Adrenal gland (tissue), 19 donors: ENCODE data around the gene SNED1. TPM values are rescaled to one million over a fixed set of nuclear protein-coding genes. Genes with fewer than 3 reads are reported as not detected.

ENCODE experiments used
- DNase-seq, 7 donors: peaks; one replicate each; pipeline ENCODE4 v3.0.0-alpha.2; 2019 to 2020
- H3K27ac ChIP-seq, 5 donors: fragments of 200-600 bp; sonication (generic) in 4 of 5; 1 replicate in 3 of 5; 2 replicates in 2 of 5; pipeline versions ENCODE4 v1.5.1 to v1.8.0; 2016 to 2020; ENCODE audit warnings: mild to moderate bottlenecking in 1 of 5
- H3K27me3 ChIP-seq: fragments of 200-600 bp; 2 replicates; pipeline ENCODE4 v1.8.0; 2021
- H3K36me3 ChIP-seq, 2 donors: fragments of 200-600 bp; replicated peaks in 1 of 2; 1 replicate in 1 of 2; 2 replicates in 1 of 2; pipeline versions ENCODE4 v1.5.1 to v1.8.0; 2018 to 2022
- H3K4me1 ChIP-seq, 2 donors: fragments of 200-600 bp; replicated peaks in 1 of 2; 1 replicate in 1 of 2; 2 replicates in 1 of 2; pipeline versions ENCODE4 v1.5.1 to v1.8.0; 2018 to 2021
- H3K4me3 ChIP-seq, 4 donors: fragments of 200-600 bp; sonication (generic) in 3 of 4; one replicate each; pipeline ENCODE4 v1.5.1; 2016 to 2018
- H3K9me3 ChIP-seq, 3 donors: fragments of 200-600 bp; sonication (generic) in 1 of 3; replicated peaks in 1 of 3; 1 replicate in 2 of 3; 2 replicates in 1 of 3; pipeline versions ENCODE4 v1.5.1 to v1.8.0; 2016 to 2021
- POLR2A ChIP-seq, 2 donors: fragments of 450-650 bp; IDR thresholded peaks; one replicate each; pipeline ENCODE4 v1.6.1; 2017; ENCODE audit warnings: antibody characterized with exemption in 2 of 2, mild to moderate bottlenecking in 2 of 2, moderate library complexity in 1 of 2
- WGBS, 4 donors: extraction: QIAGEN DNeasy Blood & Tissue Kit in 2 of 4; methylation state at CpG; one replicate each; pipeline versions ENCODE4 v1.1.5 to v1.1.7; 2013 to 2017; 5-methylcytosine and 5-hydroxymethylcytosine counted together
- intact Hi-C, 2 donors: fragments of 100-400 bp; cut with DNase I; formaldehyde crosslinking; loops; one replicate each; pipeline versions ENCODE4 v1.14.1 to v1.15.0; 2022 to 2023
- long read RNA-seq, 10 donors: library from polyadenylated mRNA in 3 of 10; unstranded in 2 of 10; stranded (forward) in 1 of 10; transcript quantifications; one replicate each; pipeline ENCODE4 v2.0.0 and lab custom pipeline, GENCODE V29; 2021 to 2026
- polyA plus RNA-seq, 3 donors: library from polyadenylated mRNA; stranded (reverse); fragments of 200-250 nt in 2 of 3; fragments of 350-450 nt in 1 of 3; fragmentation: Illumina TruSeq in 1 of 3; extraction: RNeasy Lipid Tissue Mini Kit (QIAGEN cat#74804) in 1 of 3; gene quantifications; one replicate each; pipeline ENCODE4 v1.2.3, GENCODE V29; 2013 to 2014
- total RNA-seq, 9 donors: library from RNA; depleted of rRNA in 4 of 9; stranded (reverse); fragments of >200 nt in 4 of 9; fragments of 120-200 nt in 1 of 9; fragmentation: NEBNext Ultra II Directional in 1 of 9; extraction: Animal tissue kit (Norgen Biotek cat#: 25700) in 1 of 9; gene quantifications; one replicate each; pipeline versions ENCODE4 v1.1.0 to v1.2.4, GENCODE V29; 2013 to 2023
- TF ChIP-seq, protein P1 (sequence below), 6 experiments: fragments of 450-650 bp in 4 of 6; fragments of 200-600 bp in 2 of 6; sonication (generic) in 1 of 6; IDR thresholded peaks; 1 replicate in 5 of 6; 2 replicates in 1 of 6; pipeline versions ENCODE4 v1.5.1 to v1.8.0; 2016 to 2021; ENCODE audit warnings: antibody characterized with exemption in 6 of 6, mild to moderate bottlenecking in 2 of 6, moderate library complexity in 1 of 6
- donor health status: healthy with polysubstance abuse.
- donor health status: Bipolar disorder and iron deficiency.
- donor health status: DM: yes; HTN: yes; CAD: no.
- donor health status: DM: no; HTN: no; CAD: no.
- donor health status: DM: no; HTN: no; CAD: no.
- donor health status: DM: yes; HTN: yes; CAD: no.

The SNED1 gene
- 10 to 100 TPM in 8 of 9 donors, 1 to 10 TPM in 1; 6.3 to 59.5 (median 23.8) TPM for total RNA-seq
- 10 to 100 TPM in 2 of 3 donors, 1 to 10 TPM in 1; 3.1 to 27.5 (median 17.7) TPM for polyA plus RNA-seq
- long read RNA-seq, donor 1, partial matches to known transcripts, result 0 of 14 reads
- long read RNA-seq, donor 1, other reads (novel, unspliced or antisense), result 14 of 14 reads
- long read RNA-seq, donor 2, result 0 reads
- long read RNA-seq, donor 3, result 0 reads
- long read RNA-seq, donor 4, partial matches to known transcripts, result 2 of 10 reads
- long read RNA-seq, donor 4, other reads (novel, unspliced or antisense), result 8 of 10 reads
- long read RNA-seq, donor 5, partial matches to known transcripts, result 12 of 22 reads
- long read RNA-seq, donor 5, other reads (novel, unspliced or antisense), result 10 of 22 reads
- long read RNA-seq, donor 6, partial matches to known transcripts, result 0 of 9 reads
- long read RNA-seq, donor 6, other reads (novel, unspliced or antisense), result 9 of 9 reads
- long read RNA-seq, donor 7, result 0 reads
- long read RNA-seq, donor 8, result 0 reads
- long read RNA-seq, donor 9, result 0 reads
- long read RNA-seq, donor 10, result 0 reads

DNA sequence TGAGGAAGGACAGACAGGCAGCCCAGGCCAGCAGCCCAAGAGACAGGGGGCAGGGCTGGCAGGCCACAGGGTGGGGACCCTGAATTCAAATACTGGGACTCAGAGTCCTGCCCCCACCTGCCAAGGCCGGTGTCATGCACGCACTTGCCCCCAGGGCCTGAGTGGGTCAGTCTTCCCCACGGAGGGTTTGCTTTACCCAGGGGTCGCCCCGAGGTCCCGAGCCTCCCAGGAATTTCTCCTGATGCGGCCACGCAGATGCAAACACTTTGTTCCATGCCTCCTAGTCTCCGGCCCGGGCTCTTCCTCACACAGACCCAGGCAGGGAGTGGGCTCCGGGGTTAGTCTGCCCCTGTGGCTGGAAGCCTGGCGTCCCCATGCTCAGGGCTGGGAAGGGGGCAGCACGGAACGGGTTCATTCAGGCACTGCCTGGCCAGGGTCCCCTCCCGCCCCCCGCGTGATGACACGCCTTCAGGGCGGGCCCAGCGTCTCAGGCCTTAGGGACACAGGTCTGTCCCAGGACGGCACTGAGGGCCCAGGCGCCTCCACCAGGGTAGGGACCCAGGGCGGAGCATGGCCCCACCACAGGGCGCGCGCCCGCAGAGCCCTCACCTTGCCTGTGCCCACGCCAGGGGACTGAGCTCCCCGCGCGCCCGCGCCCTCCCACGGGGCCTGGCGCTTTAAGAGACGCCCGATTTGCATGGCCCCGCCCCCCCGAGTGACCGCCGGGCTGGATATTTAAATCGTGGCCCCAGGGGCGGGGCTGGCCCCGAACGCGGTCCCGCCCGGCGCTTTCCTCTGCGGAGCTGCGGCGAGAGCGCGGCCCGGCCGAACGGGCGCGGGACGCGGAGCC is at the start of gene SNED1:
Gene SNED1, plus strand, starts transcription at position 763 of the 850 bp plus-strand sequence. CDS start 220 bp downstream, outside the sequence.
- Histone ChIP-seq H3K4me3 (peak within 1 kb of the TSS; percentile 30 to 97 (median 49)), H3K9me3 (no peaks in the 10 kb centered on the region), H3K4me1 (peaks cover 42 to 47% of the 10 kb centered on the region in 2 donors), H3K27me3 (no peaks in the 10 kb centered on the region), H3K27ac (peak within 1 kb of the TSS in 4 of 5 donors; percentile 65 to 94 (median 86)), H3K36me3 (no peaks in the 10 kb centered on the region)
- intact Hi-C loops, result no loop called here
- DNase-seq, result peak; percentile 83 to 94 (median 90)
- WGBS, 4 donors, result 4 to 25% (median 14%) methylated on average over 7 to 61 of the region's 61 CpGs
- TF ChIP-seq POLR2A (IDR thresholded peaks at IDR 0.05), result peak; percentile 6 to 73
- TF ChIP-seq, protein P1, sequence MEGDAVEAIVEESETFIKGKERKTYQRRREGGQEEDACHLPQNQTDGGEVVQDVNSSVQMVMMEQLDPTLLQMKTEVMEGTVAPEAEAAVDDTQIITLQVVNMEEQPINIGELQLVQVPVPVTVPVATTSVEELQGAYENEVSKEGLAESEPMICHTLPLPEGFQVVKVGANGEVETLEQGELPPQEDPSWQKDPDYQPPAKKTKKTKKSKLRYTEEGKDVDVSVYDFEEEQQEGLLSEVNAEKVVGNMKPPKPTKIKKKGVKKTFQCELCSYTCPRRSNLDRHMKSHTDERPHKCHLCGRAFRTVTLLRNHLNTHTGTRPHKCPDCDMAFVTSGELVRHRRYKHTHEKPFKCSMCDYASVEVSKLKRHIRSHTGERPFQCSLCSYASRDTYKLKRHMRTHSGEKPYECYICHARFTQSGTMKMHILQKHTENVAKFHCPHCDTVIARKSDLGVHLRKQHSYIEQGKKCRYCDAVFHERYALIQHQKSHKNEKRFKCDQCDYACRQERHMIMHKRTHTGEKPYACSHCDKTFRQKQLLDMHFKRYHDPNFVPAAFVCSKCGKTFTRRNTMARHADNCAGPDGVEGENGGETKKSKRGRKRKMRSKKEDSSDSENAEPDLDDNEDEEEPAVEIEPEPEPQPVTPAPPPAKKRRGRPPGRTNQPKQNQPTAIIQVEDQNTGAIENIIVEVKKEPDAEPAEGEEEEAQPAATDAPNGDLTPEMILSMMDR (IDR thresholded peaks at IDR 0.05), result peak in 1 of 6 experiments; percentile 4

DNA sequence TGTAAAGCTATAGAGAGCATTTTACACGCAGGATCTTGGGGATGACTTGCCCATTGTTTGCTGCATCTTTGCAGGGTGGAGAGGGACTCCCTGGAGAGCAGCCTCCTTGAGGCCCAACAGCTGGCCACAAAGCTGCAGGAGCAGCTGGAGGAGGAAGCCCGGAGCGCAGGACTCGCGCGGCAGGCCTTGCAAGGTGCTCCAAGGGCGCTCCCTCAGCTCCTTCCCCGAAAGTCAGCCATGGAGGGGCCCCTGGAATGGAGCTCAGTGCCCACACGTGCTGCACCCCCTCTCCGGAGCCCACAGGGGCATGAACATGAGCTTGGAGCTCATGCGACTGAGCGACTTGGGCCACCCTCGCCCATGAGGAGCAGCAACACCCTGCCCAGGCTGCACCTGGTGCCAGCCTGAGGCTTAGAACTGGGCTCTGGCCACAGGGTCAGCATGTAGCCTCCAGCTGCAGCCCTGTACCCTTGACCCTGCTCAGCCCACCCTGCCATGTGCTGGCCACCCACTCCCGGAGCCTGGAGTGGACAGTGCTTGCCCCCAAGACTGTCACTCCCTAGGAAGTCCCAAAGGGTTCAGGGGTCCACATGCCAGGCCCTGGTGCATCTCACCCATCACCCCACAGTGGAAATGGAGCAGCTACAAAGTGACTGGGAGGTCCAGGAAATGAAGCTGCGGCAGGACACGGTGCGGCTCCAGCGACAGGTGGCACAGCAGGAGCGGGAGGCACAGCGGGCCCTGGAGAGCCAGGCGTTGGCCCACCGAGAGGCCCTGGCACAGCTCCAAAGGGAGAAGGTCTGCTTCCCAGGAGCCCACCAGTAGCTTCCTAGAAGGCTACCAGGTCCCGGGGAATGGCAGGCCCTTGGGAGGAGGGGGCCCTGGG is 49.3 kb upstream of the SNED1 start:
- Histone ChIP-seq H3K36me3 (no peaks in the 10 kb centered on the region), H3K9me3 (no peaks in the 10 kb centered on the region), H3K27me3 (no peaks in the 10 kb centered on the region), H3K4me3 (no peak overlapping the region), H3K4me1 (no peaks in the 10 kb centered on the region), H3K27ac (no peak overlapping the region)
- 82 to 93% (median 86%) methylated on average over 9 to 23 of the region's 23 CpGs for WGBS, 4 donors
- DNase-seq, result peak in 4 of 7 donors; percentile 10 to 42 (median 12)
- intact Hi-C loops, result no loop called here
- no peak for TF ChIP-seq POLR2A (IDR thresholded peaks at IDR 0.05)
- TF ChIP-seq, protein P1 (IDR thresholded peaks at IDR 0.05), result no peak

DNA sequence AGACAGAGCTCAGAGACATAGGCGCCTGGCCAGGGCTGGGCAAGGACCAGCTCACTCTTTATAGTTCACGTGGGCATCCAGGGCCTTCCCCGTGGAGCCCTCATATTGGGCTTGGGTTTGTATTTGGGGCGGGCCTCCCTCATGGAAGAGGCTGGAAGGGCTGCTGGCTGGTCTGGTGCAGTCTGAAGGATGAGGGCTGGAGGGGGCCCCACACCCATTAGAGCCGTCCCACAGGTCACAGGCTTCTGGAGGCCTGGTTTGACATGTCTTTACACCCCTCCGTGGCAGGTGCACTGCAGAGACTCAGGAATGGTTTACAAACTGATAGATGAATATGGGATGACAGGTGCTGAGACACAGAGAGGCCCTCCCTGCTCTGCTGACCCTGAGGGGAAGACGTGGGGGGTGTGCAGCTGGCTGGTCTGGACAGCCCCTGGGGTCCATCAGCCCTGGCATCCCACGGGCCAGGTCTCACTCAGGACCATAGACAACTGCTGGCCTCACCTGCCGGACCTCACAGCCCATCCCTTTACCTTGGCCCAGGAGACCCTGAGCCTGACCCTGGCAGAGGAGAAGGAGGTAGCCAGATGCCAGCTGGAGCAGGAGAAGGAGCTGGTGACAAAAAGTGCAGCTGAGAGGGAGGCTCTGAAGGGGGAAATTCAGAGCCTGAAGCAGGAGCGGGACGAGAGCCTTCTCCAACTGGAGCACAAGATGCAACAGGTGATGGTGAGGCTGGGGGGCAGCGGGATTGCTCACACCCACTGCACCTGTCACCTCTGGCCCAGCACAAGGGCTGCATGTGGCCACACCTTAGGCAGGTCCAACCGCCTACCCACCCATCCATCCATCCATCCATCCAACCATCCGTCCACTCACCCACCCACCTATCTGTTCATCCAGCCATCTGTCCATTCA is 48.4 kb upstream of the SNED1 start:
- Histone ChIP-seq H3K27ac (no peak overlapping the region), H3K4me1 (no peaks in the 10 kb centered on the region), H3K36me3 (no peaks in the 10 kb centered on the region), H3K4me3 (no peak overlapping the region), H3K27me3 (no peaks in the 10 kb centered on the region), H3K9me3 (no peaks in the 10 kb centered on the region)
- WGBS, 4 donors, result 86 to 93% (median 90%) methylated on average over 13 to 14 of the region's 14 CpGs
- intact Hi-C loops, result no loop called here
- TF ChIP-seq POLR2A (IDR thresholded peaks at IDR 0.05), result no peak
- peak in 3 of 7 donors; percentile 5 to 40 (median 18) for DNase-seq
